ENCODE data around the gene PLXNA1.

Gene PLXNA1

DNA sequence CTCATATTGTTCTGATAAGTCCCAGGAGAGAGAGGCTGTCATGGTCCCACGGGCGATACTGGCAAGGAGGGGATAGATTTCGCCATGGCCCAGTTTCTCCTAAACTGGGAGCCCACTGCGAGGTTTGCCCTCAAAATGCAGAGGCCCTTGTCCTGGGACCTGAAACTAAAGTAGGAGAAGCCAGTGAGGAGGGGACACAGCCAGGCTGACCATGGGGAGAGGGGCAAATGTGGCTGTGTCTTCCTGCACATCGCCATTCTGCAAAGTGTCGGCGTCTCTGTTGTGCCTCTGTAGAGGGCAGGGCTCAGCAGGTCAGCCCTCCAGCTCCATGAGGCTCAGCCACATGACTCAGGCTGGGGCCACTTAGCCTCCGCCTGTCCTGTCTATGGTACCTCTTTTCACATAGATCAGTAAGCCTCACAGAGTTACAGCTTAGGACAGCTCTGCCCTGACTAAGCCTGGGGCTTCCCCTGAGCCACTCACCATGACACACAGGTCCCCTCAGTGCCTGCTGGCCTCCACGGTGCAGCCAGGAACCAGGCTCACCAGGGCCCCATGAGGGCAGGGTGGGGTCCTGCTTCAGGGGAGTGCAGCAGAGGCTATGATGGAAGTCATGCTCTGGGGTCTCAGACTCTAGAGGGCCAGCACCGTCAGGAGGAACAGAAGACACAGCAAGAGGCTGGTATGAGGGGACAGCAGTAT, 28.6 kb upstream of the PLXNA1 start:
- no peak for DNase-seq

DNA sequence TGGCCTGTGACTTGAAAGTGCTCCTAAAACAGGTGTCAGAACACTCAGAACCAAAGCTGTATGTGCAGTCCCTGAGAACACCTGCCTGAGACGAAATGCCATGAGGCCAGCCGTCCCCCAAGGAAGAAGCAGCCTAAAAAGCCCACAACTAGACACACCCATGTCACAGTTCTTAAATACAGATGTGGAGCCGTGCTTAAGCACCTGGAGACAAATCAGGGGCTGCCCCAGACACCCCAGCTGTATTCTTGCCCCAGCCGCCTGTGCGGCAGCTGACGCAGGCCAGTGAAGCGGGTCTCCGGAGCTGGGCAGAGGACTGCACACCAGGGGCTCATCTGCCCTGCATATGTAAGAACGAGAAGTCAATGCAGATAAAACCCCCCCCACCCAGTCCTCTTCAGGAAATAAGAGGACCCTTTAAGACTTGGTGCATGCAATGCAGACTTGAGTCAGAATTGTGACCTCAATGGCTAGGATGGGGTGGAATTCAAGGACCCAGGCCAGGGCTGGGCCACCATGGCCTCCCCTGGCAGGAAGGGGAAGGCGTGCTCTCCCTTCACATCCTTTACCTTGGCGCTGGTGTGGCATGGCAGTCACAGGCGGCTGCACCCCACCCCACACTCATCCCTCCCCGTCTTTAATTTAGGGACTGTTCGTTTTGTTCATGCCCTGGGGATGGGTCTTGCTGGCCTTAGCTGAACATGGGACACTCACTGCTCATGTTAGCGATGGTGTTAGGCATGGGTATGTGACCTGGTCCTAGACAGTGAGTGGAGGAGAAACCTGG, 27.7 kb upstream of the PLXNA1 start:
- no peak for DNase-seq

DNA sequence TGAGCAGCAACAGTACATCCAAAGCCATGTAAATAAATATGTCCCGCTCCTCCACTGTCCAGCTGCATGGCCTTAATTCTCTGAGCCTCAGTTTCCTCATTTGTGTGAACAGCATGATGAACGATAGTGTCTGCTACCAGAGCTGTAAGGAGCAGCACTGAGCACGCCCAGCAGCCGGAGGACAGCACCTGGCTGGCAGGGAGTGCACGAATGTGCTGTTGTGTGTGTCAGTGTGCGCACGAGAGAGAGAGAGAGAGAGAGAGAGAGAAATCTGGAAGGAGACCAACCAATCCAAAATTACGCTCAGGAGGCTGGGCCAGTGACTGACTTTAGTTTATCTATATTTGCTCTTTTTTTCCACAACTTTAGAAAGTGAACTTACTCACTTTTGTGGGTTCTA, 26.6 kb upstream of the PLXNA1 start:
- DNase-seq: no peak

DNA sequence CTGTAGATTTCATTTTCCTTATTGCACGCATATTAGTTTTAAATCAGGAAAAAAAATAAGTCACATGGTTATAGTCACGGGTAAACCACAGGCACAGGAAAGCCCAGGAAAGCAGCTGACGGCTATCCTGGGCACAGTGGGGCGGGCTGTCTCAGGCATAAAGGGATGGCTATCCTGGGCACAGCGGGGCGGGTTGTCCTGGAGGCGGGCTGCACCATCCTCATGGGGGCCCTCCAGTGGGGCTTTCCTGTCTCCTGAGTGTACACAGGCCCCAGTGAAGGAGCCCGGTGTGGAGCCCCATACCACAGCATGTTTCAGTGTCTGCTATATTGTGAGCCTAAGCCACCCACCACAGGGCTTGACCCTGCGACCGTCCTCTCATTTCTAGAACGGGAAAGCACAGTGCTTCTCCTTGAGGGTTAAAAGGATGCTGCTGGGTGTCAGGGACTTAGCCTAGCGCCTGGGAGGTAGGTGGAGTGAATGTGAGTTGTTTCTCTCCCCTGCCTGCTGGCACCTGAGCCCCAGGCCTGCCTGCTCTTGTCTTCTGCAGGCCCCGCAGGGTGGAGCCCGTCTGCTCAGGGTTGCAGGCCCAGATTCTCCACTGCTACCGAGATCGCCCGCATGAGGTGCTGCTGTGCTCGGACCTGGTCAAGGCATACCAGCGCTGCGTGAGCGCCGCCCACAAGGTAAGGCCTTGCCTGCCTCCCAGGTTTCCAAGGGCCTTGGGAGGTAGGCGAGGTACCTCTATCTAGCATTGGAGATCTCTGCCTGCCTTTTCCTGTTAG, 25.9 kb upstream of the PLXNA1 start:
- DNase-seq: no peak

DNA sequence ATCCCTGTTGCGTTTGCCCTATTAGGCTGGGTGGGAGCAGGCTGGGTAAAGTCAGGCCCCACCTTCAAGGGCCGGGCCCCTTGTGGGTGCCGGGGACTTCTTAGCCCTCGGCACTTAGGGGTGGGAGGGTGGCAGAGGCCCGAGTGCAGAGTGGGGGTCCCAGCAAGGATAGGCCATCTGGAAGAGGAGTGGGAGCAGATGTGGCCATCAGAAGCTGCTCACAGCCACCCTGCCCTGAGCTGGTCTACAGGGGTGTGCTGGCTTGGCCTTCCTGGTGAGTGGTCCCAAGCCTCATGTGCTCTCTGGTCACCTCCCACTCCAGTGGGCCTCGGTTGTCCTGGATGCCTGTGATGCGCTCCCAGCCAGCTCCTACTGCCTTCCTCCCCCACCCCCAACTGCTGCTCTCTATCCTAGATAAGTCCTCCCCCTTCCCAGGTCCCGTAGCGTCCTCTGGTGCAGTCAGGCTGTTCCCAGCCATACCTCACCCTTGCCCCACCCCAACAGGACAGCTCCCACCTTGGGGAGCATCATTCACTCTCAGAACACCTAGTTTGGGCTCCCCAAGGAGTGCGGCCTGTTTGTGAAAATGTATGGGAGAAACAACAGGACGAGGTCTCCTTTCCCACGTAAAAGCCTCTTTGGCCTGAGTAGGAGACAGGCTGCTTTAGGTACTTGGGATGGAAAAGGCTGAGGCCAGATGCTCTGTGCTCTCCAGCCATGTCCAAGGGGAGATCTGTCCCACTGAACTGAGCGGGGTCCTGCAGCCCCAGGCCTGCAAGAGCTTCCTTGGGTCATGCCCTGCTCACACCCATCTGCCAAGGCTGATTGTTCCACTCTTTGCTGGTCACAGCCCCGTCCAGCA, 24.9 kb upstream of the PLXNA1 start:
- no peak for DNase-seq

DNA sequence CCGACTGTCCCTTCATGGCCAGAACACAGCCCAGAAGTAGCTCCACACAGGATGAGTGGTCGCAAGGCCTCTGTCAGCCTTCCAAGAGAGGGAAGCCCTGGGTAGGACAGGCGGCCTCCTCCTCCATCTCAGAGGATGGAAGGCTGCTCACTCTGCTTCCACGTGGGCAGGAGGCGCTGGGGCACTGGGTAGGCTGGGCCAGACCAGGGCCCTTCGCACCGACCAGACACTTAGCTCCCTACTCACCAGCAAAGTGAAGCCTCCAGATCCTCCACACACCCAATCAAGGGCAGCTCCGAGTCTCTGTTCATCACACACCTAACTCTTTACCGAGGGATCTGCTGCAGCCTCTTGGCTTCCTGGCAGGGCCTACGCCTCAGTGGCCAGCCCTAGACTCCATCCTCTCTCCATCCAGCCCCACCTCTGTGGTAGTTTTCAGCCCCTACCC, 24.3 kb upstream of the PLXNA1 start:
- DNase-seq: no peak

DNA sequence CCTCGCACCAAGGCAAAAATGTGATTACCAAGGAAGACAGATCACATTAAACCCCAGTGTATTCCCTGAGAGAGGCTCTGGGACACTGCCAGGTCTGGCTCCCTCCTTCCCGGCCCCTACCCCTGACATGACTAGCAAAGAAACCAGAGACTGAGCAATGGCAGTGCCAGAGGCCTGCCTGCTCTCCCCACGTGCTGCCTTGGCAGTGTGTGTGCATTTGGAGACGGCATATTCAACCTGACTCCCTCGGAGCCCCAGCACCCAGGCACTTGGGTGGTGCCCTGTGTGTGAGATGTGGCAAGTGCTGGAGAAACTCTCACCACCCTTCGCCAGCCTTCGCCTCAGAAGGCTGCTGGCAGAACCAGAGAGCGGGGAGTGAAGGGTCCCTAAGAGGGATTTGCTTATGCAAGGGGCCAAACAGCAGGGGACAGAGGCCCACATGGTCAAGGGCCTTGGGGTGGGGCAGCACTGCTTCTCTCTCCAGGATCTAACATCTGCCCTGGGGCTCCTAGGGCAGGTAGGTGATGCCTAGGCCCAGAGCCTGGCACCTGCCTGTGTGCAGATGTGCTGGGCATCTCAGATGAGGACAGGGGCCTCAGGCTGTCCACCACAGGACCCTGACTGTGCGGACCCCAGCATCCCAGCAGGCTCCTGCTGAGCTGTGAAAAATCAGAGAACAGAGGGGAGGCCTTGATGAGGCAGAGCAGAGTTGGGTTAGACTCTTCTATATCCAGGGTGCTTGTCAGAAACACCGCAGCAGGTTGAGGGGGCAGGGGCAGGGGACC, 23.6 kb upstream of the PLXNA1 start:
- DNase-seq: no peak

DNA sequence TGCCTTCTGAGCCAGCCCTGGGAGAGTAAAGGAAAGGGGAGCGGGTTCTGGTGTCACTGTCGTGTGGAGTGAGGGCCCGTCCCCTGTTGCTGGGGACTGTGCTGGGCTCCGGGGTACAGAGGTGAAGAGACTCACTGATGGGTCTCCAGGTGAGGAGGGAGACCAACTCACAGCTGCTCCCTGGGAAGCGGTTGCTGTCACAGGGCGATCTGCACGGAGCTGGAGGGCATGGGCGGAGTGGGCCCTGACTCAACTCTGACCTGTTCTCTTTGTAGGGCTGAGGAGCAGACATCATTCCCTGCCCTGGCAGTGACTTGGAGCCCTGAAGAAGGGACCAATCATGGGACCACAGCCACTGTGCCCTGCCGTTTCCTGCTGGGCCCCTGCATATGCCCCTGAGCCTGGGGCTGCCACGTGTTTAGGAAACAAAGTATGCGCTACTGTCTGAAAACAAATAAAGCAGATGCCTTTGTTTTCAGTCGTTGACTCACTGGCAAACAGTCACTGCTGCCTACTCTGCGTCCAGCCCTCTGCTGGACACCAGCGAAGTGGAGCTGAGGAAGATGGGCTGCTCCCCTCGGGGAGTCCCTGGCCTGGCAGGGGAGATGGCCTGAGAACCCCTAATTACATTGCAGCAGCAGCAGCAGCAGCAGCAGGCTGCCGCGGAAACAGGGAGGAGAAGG, 22.9 kb upstream of the PLXNA1 start:
- DNase-seq: no peak

DNA sequence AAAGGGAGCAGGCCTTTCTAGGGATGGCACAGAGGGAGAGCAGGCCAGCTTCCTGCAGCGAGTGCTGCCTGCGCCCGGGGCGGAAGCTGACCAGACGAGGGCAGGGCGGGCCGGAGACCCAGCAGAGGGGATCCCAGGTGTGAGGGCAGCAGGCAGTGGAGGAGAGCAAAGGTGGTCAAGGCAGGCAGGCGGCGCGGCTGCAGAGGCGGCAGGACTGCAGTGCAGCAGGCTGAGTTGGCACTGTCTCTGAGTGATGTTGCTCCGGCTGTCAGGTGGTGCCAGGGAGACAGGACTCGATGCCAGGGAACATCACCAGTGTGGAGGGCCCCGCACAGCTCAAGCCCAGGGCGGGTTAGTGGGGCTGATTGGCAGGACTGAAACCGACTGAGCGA, 22.3 kb upstream of the PLXNA1 start:
- DNase-seq: no peak

DNA sequence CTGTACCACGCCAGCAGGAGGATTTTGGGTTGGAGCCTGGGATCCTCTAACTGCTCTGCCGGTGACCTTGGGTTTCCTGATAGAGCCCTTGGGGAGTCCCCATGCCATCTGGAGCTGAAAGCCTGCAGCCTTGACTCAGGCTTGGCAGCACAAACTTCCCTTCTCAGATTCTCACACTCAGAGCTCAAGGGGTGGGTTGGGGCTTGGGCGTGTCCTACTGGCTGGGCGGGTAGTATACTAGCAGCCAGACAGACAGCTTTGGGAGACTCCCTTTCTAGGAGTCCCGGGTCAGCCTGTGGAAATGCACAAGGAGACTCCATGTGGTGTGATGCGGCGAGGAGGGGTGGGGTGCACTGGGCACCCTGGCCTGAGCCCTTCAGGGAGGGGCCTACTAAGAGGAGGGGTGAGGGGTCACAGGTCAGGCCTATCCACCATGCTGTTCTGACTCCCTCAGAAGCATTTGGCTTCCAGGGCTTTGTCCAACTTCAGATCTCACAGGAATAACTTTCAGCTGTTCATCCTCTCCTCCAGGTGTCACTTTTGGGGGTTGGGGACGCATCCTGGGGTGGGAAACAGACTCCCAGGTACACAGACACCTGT, 21.6 kb upstream of the PLXNA1 start:
- DNase-seq: no peak

DNA sequence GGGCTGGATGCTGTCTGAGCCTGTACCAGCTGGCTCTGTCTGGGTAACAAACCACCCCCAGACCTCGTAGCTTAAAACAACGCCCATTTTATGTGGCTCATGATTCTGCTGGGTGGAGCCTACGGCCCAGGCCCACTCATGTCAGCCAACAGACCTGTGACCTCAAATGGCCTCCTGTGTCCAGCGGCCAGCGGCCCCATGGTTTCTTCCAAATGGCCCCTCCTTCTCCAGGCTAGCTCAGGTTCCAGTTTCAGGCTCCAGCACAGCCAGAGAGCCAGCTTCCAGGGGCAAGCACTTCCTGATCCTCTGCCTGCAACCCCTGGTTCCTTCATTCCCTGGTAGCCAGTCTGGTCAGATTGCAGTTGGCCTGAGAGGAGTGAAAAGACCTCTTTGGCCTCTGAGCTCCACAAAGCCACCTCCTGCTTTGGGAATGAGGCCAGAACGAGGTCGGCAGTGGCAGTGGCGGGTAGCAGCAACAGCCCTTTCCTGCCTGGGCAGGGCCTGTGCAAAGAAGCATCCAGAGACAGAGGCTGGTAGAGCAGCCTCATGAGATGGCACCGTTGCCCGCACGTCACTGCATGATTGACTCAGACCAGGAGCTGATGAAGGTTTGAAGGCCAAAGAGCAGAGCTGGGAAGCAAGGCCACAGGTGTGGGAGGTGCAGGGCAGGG, 21.0 kb upstream of the PLXNA1 start:
- DNase-seq: no peak

DNA sequence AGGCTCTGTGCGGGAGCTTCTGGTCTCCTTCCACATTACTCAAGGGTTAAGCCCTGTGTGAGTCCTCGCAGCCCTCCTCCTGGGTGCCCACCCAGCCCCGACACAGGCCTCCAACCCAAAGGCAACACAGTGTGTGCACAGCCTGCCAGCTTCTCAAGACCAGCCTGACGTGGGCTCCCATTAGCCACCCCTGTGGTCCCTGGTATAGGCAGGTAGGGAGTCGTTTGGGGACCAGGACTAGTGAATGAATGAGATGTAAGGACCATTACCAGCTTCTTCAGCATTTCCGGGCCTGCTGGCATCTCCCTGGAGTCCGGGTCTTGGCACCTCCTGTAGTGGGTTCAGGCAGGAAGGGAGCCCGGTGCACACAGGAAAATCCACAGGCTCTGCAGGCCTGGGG, 20.2 kb upstream of the PLXNA1 start:
- no peak for DNase-seq

DNA sequence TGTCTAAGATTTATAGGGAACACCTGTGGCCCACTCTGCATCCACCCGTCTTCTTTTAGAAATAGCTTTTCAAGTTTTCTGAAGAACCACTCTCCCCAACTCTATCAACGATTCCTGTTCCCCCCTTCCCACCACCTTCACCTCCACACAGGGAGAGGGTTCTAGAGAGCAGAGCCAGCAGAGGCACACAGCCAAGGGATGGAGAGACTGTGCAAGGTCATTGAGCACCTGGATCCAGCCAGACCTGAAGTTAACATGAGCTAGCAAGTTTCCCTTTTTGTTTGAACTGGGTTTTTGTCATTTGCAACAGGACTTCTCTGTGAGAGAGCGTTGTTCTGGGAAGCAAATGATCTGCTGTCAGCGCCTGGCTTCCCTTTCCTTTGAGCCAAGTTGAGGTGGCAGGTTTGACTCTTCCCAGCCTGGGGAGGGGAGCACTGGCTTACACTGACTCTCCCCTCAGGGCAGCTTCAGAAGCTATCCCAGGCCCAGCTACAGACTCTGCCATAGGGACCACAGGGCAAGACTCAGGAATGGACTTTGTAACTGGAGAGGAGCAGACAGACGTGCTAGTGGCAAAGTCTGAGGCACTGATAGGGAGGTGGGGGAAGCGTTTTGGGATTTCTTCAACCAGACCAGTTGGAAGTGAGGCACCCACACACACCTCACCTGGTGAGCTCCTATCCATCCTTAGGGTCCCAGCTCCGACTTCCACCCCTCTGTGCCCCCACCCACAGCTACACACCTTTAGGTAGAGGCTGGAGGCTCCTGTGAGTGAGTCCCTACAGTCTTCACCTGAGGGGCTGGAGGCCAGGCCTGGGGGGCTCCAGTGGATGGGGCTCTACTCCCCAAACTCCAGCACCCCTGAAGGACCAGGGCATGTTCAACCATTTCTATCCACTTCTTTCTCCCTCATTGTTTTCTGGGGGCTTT, 19.4 kb upstream of the PLXNA1 start:
- DNase-seq: no peak

DNA sequence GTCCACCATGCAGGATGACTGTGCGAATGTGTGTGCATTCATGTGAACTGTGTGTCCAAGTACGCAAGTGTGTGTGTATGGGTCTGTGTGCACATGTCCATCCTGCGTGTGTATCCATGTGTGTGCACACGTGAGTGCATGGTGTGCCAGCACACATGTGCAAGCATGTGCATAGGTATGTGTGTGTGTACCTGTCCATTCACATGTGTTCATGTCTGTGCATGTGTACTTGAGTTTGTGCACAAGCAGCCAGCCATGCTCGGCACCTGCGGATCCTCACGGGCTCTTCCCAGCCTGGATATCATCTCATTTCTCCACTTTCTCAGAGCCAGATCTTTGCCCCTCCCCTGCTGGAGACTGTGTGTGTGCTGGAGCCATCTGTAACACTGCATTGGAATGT, 18.7 kb upstream of the PLXNA1 start:
- no peak for DNase-seq

DNA sequence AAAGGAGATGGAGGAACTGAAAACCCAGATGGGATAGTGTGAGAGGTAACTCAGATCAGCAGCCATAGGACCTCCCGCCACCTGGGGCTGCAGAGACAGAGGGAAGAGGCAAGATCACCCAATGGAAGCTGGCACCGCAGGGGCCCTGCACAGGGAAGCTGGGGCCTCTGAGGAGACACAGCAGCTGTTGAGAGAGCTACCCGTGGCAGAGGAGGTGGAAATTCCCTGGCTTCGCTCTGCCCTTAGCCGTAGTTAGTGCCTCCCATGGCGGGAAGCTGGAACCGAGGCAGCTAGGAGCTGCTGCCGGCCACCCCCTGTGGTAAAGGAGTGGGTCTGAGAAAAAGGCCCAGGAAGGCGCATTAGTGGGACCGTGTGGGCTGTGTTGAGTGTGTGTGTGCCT, 18.0 kb upstream of the PLXNA1 start:
- DNase-seq: no peak

DNA sequence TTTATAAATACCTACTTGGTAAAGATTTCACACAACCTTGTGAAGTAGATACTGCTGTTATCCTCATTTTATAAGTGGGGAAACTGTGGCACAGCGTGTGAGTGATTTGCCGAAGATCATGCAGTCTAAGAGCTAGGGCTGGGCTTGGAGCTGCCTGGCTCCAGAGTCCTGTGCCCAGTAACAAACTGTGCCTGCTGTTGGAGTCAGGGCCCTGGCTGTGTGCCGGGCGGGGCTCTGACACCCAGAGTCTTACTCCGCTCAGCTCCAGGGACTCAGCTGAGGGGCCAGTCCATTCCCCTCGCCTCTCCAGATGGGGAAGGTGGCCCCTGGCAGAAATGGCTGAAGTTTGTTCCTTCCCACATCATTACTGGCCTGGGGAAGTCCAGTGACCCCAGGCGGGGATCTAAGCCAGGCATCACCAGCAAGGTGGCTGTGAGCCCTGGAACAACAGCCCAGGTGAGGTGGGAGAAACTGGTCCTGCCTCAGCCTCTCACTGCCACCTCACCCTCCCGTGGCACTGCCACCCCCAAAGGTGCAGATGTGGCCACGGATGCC, 17.3 kb upstream of the PLXNA1 start:
- no peak for DNase-seq

DNA sequence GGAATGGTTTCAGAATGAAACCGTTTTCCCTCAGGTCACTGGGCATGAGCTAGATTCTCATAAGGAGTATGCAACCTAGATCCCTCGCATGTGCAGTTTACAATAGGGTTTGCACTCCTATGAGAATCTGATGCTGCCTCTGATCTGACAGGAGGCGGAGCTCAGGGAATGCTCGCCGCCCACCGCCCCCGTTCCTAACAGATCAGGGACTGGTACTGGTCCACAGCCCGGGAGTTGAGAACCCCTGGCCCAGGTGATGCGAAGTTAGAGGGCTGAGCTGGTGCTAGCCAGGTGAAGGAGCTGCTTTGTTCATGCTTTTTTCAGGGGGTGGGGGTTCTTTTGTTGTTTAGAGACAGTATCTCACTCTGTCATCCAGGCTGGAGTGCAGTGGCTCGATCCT, 15.5 kb upstream of the PLXNA1 start:
- DNase-seq: no peak
